Activated naive CD8-positive, alpha-beta T cell treated with anti-CD3 and anti-CD28 coated beads for 36 hours (primary cell): ENCODE results near the gene ASXL1. TPM values are rescaled to one million over a fixed set of nuclear protein-coding genes. Genes with fewer than 3 reads are reported as not detected.
"Not testable (repeated sequence)": the region's sequence is repeated elsewhere in the genome, so short reads cannot be mapped to it uniquely, and the experiment has no call there.

ENCODE experiments used
- DNase-seq: peaks from one replicate; pipeline ENCODE4 v3.0.0; 2021
- H3K27ac Mint-ChIP-seq: one replicate; pipeline ENCODE4 v1.8.0; 2022; ENCODE audit warnings: mild to moderate bottlenecking, moderate library complexity, mixed read lengths
- H3K27me3 Mint-ChIP-seq: one replicate; pipeline ENCODE4 v1.8.0; 2022; ENCODE audit warnings: mild to moderate bottlenecking, mixed read lengths
- H3K36me3 Mint-ChIP-seq: one replicate; pipeline ENCODE4 v1.8.0; 2021; ENCODE audit warnings: mild to moderate bottlenecking, mixed read lengths
- H3K4me1 Mint-ChIP-seq: one replicate; pipeline ENCODE4 v1.8.0; 2021; ENCODE audit warnings: mixed read lengths
- H3K4me3 Mint-ChIP-seq: one replicate; pipeline ENCODE4 v1.8.0; 2022; ENCODE audit warnings: mild to moderate bottlenecking, moderate library complexity, mixed read lengths
- H3K9me3 Mint-ChIP-seq: one replicate; pipeline ENCODE4 v1.8.0; 2022; ENCODE audit warnings: mixed read lengths
- total RNA-seq, 2 experiments: library from RNA; stranded (reverse); gene quantifications; one replicate each; pipeline ENCODE4 v1.2.3, GENCODE V29; 2021

Gene ASXL1
- total RNA-seq, 2 experiments from 2014 or later = 97.5 to 100 TPM

DNA sequence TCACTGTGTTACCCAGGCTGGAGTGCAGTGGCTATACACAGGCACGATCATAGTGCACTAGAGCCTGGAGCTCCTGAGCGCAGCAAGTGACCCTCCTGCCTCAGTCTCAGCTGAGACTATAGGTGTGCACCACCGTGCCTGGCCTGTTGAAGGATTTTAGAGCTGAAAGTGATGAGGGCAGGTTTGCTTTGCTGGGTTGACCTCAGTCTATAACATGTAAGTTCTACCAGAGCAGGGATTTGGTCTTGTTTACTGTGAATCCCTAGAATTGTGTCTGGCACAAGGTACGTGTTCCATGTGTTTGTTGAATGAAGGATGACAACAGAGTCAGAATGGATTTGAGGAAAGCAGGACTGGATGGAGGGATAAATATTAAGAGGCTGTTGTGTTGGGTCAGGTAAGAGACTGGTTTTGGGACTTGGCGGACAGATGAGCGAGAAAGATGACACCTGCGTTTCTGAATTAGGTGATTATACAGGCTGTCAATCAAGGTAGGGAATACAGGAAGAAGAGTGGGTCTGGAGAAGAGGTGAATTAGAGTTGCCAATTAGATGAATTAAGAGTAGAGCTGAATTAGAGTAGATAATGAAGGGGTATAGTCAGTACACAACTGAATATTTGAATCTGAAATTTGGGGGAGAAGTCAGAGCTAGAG, 6.5 kb downstream of the ASXL1 start:
- peaks cover 85% of the 10 kb centered on the region for H3K4me1 Mint-ChIP-seq
- no peaks in the 10 kb centered on the region for H3K9me3 Mint-ChIP-seq
- peak overlapping the region; percentile 69 for H3K27ac Mint-ChIP-seq
- DNase-seq = no peak
- H3K36me3 Mint-ChIP-seq = peaks cover 38% of the 10 kb centered on the region
- peak overlapping the region; percentile 9 for H3K4me3 Mint-ChIP-seq
- no peaks in the 10 kb centered on the region for H3K27me3 Mint-ChIP-seq

GRCh38 chr20:32365564-32365963, 7.4 kb downstream of the ASXL1 start:
- H3K9me3 Mint-ChIP-seq = no peaks in the 10 kb centered on the region
- peak overlapping the region; percentile 61 for H3K27ac Mint-ChIP-seq
- peaks cover 32% of the 10 kb centered on the region for H3K36me3 Mint-ChIP-seq
- no peak for DNase-seq
- no peaks in the 10 kb centered on the region for H3K27me3 Mint-ChIP-seq
- H3K4me3 Mint-ChIP-seq = no peak overlapping the region
- H3K4me1 Mint-ChIP-seq = peaks cover 78% of the 10 kb centered on the region

DNA sequence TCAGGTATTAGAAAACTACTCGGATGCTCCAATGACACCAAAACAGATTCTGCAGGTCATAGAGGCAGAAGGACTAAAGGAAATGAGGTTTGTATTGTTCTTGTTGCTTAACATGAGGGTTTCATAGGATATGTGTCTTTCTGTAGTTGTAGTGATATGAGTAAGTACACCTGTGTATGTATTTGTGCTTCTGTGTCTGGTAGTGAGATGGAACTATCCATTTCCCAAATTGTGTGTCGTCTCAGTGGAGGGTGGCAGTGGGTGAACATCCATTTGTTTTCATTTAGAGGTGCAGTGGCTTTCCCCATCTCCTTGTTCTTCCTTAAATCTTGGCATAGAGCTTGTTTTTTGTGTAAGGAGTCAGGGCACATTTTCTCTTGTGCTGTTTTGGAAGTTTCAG, 8.2 kb downstream of the ASXL1 start:
- Mint-ChIP-seq H3K27ac (peak overlapping the region; percentile 57), H3K9me3 (no peaks in the 10 kb centered on the region), H3K36me3 (peaks cover 29% of the 10 kb centered on the region), H3K4me3 (no peak overlapping the region), H3K4me1 (peaks cover 71% of the 10 kb centered on the region), H3K27me3 (no peaks in the 10 kb centered on the region)
- DNase-seq = no peak

GRCh38 chr20:32368323-32368722, 10.2 kb downstream of the ASXL1 start:
- Mint-ChIP-seq H3K4me3 (no peak overlapping the region), H3K27ac (peak overlapping the region; percentile 31), H3K27me3 (no peaks in the 10 kb centered on the region), H3K9me3 (no peaks in the 10 kb centered on the region), H3K4me1 (peaks cover 52% of the 10 kb centered on the region), H3K36me3 (peaks cover 21% of the 10 kb centered on the region)
- DNase-seq = no peak

DNA sequence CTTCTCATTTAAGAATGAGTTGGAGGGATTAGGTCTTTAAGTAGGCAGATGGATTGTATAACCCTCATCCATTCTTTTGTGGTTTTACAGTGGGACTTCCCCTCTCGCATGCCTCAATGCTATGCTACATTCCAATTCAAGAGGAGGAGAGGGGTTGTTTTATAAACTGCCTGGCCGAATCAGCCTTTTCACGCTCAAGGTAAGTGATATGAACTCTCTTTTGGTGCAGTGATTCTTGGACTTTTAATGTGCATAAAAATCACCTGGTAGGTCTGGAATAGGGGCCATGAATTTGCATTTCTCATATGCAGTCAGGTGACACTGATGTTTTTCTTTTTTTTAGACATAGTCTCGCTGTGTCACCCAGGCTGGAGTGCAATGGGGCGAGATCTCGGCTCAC, 10.8 kb downstream of the ASXL1 start:
- H3K9me3 Mint-ChIP-seq = no peaks in the 10 kb centered on the region
- H3K27me3 Mint-ChIP-seq = no peaks in the 10 kb centered on the region
- peak overlapping the region; percentile 31 for H3K27ac Mint-ChIP-seq
- no peak for DNase-seq
- no peak overlapping the region for H3K4me3 Mint-ChIP-seq
- peaks cover 18% of the 10 kb centered on the region for H3K36me3 Mint-ChIP-seq
- H3K4me1 Mint-ChIP-seq = peaks cover 46% of the 10 kb centered on the region

- Mint-ChIP-seq H3K4me1 (peaks cover 31% of the 10 kb centered on the region), H3K27ac (no peak overlapping the region), H3K9me3 (no peaks in the 10 kb centered on the region), H3K4me3 (no peak overlapping the region), H3K36me3 (peaks cover 16% of the 10 kb centered on the region), H3K27me3 (no peaks in the 10 kb centered on the region)
- DNase-seq = no peak
Measured at GRCh38 chr20:32370897-32371296, 12.8 kb downstream of the ASXL1 start.

DNA sequence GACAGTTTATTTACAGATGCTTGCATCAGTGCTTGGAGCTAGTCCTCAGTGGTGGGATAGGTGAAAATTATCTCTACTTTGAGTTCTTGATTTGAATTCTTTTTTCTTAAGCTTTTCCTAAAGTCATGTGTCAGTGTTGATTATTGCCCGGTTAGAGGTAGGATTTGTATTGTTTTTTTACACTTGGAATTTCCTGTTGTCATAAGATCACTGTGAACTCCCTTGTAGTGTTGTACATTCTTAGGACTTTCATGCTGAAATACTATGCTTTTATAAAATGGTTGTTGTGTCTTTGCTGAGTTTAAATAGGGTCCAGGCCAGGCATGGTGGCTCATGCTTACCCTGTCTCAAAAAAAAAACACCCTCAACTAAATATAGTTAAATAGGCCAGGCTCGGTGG, 20.3 kb downstream of the ASXL1 start:
- no peak overlapping the region for H3K27ac Mint-ChIP-seq
- H3K4me3 Mint-ChIP-seq = no peak overlapping the region
- no peak for DNase-seq
- peaks cover 7% of the 10 kb centered on the region for H3K4me1 Mint-ChIP-seq
- H3K27me3 Mint-ChIP-seq = no peaks in the 10 kb centered on the region
- no peaks in the 10 kb centered on the region for H3K9me3 Mint-ChIP-seq
- H3K36me3 Mint-ChIP-seq = peaks cover 22% of the 10 kb centered on the region

DNA sequence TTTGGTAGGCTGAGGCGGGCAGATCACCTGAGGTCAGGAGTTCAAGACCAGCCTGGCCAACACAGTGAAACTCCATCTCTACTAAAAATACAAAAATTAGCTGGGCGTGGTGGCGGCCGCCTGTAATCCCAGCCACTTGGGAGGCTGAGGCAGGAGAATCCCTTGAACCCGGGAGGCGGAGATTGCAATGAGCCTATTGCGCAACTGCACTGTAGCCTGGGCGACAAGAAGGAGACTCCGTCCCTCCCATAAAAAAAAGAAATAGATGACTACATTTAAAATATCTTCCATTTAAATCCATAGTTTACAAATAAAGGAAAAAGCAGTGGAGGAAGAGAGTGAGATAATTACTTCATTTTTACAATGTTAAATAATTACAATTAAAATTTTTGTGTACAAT, 21.9 kb downstream of the ASXL1 start:
- not testable (repeated sequence) for H3K9me3 Mint-ChIP-seq, H3K4me3 Mint-ChIP-seq, H3K27ac Mint-ChIP-seq, DNase-seq, H3K27me3 Mint-ChIP-seq
- H3K4me1 Mint-ChIP-seq = peaks cover 21% of the 10 kb centered on the region
- peaks cover 23% of the 10 kb centered on the region for H3K36me3 Mint-ChIP-seq

DNA sequence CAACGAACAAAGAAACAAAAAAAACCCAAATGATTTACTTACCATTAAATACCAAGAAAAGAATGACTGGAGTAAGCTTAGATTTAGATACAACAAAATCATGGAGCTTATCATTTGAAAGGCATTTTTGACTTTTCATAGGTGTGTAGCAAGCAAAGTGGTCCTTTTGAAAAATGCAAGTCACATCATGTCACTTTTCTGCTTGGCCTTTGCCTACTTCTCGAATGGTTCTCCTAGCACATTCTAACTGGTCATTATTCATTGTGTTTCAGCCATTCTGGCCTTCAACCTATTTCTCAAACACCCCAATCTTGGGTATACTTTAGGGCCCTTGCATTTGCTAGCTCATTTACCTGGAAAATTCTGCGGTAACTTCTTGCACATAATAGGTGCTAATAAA, 22.6 kb downstream of the ASXL1 start:
- Mint-ChIP-seq H3K4me3 (no peak overlapping the region), H3K9me3 (no peaks in the 10 kb centered on the region), H3K36me3 (peaks cover 25% of the 10 kb centered on the region), H3K27me3 (no peaks in the 10 kb centered on the region), H3K27ac (peak overlapping the region; percentile 25), H3K4me1 (peaks cover 27% of the 10 kb centered on the region)
- DNase-seq = no peak

GRCh38 chr20:32382102-32382950, 24.2 kb downstream of the ASXL1 start:
- H3K36me3 Mint-ChIP-seq = peaks cover 28% of the 10 kb centered on the region
- DNase-seq = no peak
- peaks cover 38% of the 10 kb centered on the region for H3K4me1 Mint-ChIP-seq
- no peak overlapping the region for H3K4me3 Mint-ChIP-seq
- no peaks in the 10 kb centered on the region for H3K9me3 Mint-ChIP-seq
- H3K27ac Mint-ChIP-seq = no peak overlapping the region
- H3K27me3 Mint-ChIP-seq = no peaks in the 10 kb centered on the region

DNA sequence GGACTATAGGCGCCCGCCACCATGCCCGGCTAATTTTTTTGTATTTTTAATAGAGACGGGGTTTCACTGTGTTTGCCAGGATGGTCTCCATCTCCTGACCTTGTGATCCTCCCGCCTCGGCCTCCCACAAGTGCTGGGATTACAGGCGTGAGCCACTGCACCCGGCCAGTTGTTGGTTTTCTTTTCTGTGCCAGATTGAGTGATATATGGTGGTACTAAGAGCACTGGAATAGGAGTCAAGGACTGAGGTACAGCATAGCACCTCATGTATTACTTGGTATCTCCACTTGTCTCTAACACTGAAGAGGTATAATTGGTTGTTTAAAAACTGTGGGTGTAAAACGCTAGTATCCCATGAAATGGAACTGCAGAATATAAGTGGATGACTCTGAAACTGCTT, 25.3 kb downstream of the ASXL1 start:
- not testable (repeated sequence) for H3K27me3 Mint-ChIP-seq, H3K4me3 Mint-ChIP-seq, DNase-seq, H3K9me3 Mint-ChIP-seq, H3K27ac Mint-ChIP-seq
- peaks cover 25% of the 10 kb centered on the region for H3K36me3 Mint-ChIP-seq
- peaks cover 44% of the 10 kb centered on the region for H3K4me1 Mint-ChIP-seq

GRCh38 chr20:32385541-32385940, 27.4 kb downstream of the ASXL1 start:
- Mint-ChIP-seq H3K4me3 (no peak overlapping the region), H3K27me3 (no peaks in the 10 kb centered on the region), H3K27ac (no peak overlapping the region), H3K36me3 (peaks cover 24% of the 10 kb centered on the region), H3K9me3 (no peaks in the 10 kb centered on the region), H3K4me1 (peaks cover 54% of the 10 kb centered on the region)
- DNase-seq = no peak

DNA sequence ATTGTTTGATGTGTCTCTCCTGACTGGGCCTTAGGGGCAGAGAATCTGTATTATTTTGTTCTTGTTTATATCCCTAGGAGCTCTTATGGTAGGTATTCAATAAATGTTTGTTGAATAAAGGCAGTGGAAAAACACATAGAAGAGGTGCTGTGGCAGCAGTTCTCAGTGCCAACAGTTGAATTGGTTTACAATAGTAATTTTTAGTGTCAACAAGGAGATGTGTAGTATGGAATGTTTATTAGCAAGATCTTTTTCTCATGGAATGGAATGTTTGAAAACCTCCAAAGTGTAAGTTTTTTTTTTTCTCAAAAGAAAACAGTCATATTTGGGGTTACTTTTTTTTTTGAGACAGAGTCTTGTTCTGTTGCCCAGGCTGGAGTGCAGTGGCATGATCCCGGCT, 28.0 kb downstream of the ASXL1 start:
- Mint-ChIP-seq H3K27me3 (no peaks in the 10 kb centered on the region), H3K4me3 (no peak overlapping the region), H3K9me3 (no peaks in the 10 kb centered on the region), H3K4me1 (peaks cover 58% of the 10 kb centered on the region), H3K27ac (no peak overlapping the region), H3K36me3 (peaks cover 28% of the 10 kb centered on the region)
- DNase-seq = no peak

- Mint-ChIP-seq H3K4me3 (no peak overlapping the region), H3K9me3 (no peaks in the 10 kb centered on the region), H3K4me1 (peaks cover 62% of the 10 kb centered on the region), H3K27me3 (no peaks in the 10 kb centered on the region), H3K27ac (peak overlapping the region; percentile 1), H3K36me3 (peaks cover 33% of the 10 kb centered on the region)
- DNase-seq = no peak
Measured at GRCh38 chr20:32387252-32387651, 29.1 kb downstream of the ASXL1 start.

GRCh38 chr20:32391003-32391402, 32.9 kb downstream of the ASXL1 start:
- no peak for DNase-seq
- Mint-ChIP-seq H3K27me3 (no peaks in the 10 kb centered on the region), H3K36me3 (peaks cover 54% of the 10 kb centered on the region), H3K9me3 (peaks cover 14% of the 10 kb centered on the region), H3K4me1 (peaks cover 34% of the 10 kb centered on the region), H3K4me3 (no peak overlapping the region), H3K27ac (no peak overlapping the region)

DNA sequence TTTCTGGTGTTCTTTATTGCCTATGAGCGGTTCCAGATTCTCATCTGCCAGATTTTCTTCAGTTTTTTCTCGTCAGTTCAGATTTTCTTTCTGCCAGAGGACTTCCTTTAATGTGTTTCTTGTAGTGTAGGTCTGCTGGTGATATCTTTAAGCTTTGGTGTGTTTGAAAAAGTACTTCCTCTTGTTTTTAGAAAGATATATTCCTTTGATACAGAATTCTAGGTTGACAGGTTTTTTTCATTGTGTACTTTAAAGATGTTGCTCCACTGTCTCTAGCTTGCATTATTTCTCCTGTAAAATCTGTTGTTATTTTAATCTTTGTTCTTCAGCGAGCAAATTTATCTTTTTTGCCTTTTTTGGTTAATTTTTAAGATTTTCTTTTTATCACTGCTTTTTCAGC, 36.9 kb downstream of the ASXL1 start:
- Mint-ChIP-seq H3K36me3 (peaks cover 61% of the 10 kb centered on the region), H3K4me1 (peaks cover 19% of the 10 kb centered on the region), H3K4me3 (no peak overlapping the region), H3K9me3 (peaks cover 16% of the 10 kb centered on the region), H3K27me3 (no peaks in the 10 kb centered on the region), H3K27ac (no peak overlapping the region)
- no peak for DNase-seq
